RWPE1 (cell line): Measurements from ENCODE around the gene IAH1.

Experiments used
- CTCF ChIA-PET: fragments of 350-600 bp; sonication (Branson Sonifier 250); formaldehyde crosslinking; extraction: SDS; loops from one replicate; lab custom pipeline; 2021; lab: Yijun Ruan, JAX
- POLR2A ChIA-PET: fragments of 400-600 bp; formaldehyde crosslinking; extraction: SDS; loops from one replicate; lab custom pipeline; 2020; ENCODE audit warnings: antibody characterized with exemption; ENCODE audit not compliant: low non-redundant PET; lab: Yijun Ruan, JAX
- DNase-seq: peaks from one replicate; pipeline ENCODE4 v3.0.0; 2012; ENCODE audit warnings: low spot score
- H3K27ac ChIP-seq: fragments of 450-650 bp; 2 replicates; pipeline ENCODE4 v1.5.1; 2017
- TF ChIP-seq, protein P1 (sequence below): fragments of 450-650 bp; conservative IDR thresholded peaks from 2 replicates; pipeline ENCODE4 v1.5.1; 2017; ENCODE audit warnings: low read depth, mild to moderate bottlenecking

The IAH1 gene

DNA sequence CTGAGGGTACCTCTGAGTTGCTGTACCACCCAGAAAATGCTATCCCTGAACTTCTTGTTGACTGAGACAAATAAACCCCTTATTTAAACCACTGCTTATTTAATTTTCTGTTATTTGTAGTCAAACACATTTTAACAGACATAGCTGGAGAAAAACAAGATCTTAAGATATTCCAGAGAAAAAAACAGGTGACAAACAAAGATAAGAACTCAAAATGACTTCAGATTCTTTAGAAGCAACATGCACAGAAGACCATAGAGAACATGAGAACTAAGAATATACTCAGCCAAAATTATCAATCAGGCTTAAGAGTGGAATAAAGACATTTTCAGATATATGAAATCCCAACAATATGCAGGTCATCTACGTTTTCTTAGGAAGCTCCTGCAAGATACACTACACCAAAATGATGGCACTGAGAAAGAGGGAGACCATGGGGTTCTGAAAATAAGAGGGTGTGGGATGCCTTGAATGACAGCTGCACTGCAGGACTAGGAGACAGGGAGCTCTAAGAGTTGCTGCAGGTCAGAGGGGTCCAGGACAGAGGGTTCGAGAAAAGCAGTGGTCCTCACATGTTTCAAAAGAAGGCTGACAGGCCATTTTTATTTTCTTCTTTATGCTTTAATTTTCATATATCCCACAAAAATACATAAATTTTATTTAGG, 42.9 kb downstream of the IAH1 start:
- CTCF ChIA-PET, result interaction anchor here (0.6 kb wide), 1 partner anchor 12 kb away, joined by 3 read pairs; no protein-coding TSS in a partner anchor
- TF ChIP-seq, protein P1, sequence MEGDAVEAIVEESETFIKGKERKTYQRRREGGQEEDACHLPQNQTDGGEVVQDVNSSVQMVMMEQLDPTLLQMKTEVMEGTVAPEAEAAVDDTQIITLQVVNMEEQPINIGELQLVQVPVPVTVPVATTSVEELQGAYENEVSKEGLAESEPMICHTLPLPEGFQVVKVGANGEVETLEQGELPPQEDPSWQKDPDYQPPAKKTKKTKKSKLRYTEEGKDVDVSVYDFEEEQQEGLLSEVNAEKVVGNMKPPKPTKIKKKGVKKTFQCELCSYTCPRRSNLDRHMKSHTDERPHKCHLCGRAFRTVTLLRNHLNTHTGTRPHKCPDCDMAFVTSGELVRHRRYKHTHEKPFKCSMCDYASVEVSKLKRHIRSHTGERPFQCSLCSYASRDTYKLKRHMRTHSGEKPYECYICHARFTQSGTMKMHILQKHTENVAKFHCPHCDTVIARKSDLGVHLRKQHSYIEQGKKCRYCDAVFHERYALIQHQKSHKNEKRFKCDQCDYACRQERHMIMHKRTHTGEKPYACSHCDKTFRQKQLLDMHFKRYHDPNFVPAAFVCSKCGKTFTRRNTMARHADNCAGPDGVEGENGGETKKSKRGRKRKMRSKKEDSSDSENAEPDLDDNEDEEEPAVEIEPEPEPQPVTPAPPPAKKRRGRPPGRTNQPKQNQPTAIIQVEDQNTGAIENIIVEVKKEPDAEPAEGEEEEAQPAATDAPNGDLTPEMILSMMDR, result no peak
- POLR2A ChIA-PET, result no interaction called here
- no peak for DNase-seq
- no peak overlapping the region for H3K27ac ChIP-seq

DNA sequence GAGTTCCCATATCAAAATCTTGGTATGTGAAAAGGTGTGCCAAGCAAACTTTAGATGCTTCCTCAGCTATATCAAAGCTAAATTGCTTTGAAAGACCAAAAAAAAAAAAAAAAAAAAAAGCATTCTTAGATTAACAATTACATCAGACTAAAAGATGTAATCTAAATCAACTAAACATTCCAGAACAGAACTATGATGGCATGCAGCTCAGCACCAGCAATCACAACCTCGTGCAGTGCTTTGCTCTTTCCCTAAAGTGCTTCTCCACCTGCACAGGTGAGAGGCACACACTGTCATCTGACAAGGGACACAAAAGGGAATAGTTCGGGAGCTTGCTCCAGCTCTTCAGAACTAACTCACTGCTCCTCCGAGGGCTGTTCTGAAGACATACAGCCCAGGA, 43.8 kb downstream of the IAH1 start:
- TF ChIP-seq, protein P1, result no peak
- no peak for DNase-seq
- ChIA-PET POLR2A (no interaction called here), CTCF (no interaction called here)
- H3K27ac ChIP-seq, result no peak overlapping the region

DNA sequence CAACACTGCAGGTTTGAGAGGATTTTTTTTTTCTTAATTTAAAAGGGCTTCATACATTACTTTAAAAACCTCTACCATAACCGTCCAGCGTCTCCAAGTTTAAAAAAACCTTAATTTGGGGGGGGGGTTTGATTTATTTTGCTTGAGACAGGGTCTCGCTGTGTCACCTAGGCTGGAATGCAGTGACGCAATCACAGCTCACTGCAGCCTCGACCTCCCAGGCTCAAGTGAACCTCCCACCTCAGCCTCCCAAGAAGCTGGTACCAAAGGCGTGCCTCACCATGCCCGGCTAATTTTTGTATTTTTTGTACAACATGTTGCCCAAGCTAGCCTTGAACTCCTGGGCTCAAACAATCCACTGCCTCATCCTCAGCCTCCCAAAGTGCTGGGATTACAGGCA, 44.4 kb downstream of the IAH1 start:
- ChIA-PET CTCF (no interaction called here), POLR2A (no interaction called here)
- H3K27ac ChIP-seq, result no peak overlapping the region
- TF ChIP-seq, protein P1, result no peak
- no peak for DNase-seq

DNA sequence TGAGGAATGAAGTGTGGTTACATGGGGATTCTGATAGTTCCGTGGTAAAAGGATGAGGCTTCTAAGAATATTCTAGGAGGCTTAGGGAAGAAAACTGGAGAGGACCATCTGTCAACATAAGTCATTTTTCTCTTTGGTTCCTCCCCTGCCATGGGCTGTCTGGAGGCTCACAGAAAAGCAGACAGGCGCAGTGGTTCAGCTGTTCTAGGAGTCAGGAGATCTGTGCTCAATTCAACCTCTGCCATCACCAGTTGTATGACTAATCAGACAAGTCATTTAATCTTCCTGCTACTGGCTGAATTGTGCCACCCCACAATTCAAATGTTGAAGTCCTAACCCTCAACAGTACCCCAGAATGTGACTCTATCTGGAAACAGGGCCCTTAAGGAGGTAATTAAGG, 44.9 kb downstream of the IAH1 start:
- TF ChIP-seq, protein P1, result no peak
- POLR2A ChIA-PET, result no interaction called here
- no peak for DNase-seq
- CTCF ChIA-PET, result no interaction called here
- no peak overlapping the region for H3K27ac ChIP-seq

DNA sequence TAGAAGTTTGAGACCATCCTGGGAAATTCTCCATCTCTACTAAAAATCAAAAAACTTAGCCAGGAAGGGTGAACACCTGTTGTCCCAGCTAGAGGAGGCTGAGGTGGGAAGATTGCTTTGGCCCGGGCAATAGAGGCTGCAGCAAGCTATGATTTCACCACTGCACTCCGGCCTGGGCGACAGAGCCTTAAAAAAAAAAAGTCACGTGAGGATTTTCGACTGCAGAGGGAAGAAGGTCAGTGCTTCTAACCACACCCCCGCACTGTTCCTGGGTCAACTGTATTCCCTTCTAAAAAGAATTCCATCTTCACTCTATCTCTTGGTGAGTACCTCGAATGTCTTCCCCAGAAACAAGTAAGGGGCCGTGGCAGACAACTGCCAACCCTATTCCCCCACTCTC, 49.9 kb downstream of the IAH1 start:
- no peak for DNase-seq
- TF ChIP-seq, protein P1, result no peak
- ChIA-PET CTCF (no interaction called here), POLR2A (no interaction called here)
- H3K27ac ChIP-seq, result no peak overlapping the region

DNA sequence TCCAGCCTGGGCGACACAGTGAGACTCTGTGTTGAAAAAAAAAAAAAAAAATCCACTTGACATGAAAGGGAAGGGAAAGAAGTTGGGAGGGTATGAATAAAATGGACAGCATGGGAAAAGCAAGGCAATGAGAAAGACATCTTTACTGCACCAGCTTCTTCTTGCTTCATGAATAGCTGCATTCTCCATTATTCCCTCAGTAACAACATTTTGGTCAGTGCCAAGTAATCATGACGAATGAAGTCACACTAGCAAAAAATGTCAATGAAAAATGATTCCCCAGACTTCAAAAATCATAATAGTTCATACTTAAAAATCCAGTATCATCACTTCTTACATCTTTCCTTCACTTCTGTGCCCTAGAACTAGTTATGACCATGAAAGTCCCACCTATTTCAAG, 50.9 kb downstream of the IAH1 start:
- POLR2A ChIA-PET, result no interaction called here

More for the DNA sequence above, 50.9 kb downstream of the IAH1 start:
- CTCF ChIA-PET, result interaction anchor here (0.7 kb wide), 1 partner anchor 31 kb away, joined by 4 read pairs; no protein-coding TSS in a partner anchor
- DNase-seq, result no peak
- H3K27ac ChIP-seq, result no peak overlapping the region
- TF ChIP-seq, protein P1, result no peak
